ENCODE measurements around the gene ST3GAL4. TPM values are rescaled to one million over a fixed set of nuclear protein-coding genes. Genes with fewer than 3 reads are reported as not detected.
"Not testable (repeated sequence)": the region's sequence is repeated elsewhere in the genome, so short reads cannot be mapped to it uniquely, and the experiment has no call there.

The ST3GAL4 gene
- total RNA-seq, 4 donors from 2014 or later = 13.2 to 59.3 (median 41.9) TPM

DNA sequence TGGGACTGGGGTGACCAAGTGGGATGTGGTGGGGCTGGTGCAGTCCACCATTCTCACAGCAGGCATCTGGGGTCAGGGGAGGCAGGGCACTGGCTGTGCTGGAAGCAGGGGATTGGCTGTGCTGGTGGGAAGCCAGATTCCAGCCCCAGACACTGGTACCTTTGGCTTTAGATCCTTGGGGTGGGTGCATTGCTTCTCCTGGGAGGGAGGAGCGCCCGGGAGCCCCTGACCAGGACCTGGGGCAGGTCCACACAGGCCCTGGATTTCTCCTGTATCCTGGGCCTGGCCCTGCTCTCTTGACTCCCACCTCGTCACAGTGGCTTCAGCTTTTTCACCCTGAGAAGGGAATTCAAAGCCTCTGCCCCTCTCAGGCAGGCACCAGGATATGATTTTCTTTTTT lies 38.5 kb downstream of the ST3GAL4 start:
- ATAC-seq (ENCODE audit: low FRiP score) = no peak
- TF ChIP-seq, protein P1, sequence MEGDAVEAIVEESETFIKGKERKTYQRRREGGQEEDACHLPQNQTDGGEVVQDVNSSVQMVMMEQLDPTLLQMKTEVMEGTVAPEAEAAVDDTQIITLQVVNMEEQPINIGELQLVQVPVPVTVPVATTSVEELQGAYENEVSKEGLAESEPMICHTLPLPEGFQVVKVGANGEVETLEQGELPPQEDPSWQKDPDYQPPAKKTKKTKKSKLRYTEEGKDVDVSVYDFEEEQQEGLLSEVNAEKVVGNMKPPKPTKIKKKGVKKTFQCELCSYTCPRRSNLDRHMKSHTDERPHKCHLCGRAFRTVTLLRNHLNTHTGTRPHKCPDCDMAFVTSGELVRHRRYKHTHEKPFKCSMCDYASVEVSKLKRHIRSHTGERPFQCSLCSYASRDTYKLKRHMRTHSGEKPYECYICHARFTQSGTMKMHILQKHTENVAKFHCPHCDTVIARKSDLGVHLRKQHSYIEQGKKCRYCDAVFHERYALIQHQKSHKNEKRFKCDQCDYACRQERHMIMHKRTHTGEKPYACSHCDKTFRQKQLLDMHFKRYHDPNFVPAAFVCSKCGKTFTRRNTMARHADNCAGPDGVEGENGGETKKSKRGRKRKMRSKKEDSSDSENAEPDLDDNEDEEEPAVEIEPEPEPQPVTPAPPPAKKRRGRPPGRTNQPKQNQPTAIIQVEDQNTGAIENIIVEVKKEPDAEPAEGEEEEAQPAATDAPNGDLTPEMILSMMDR (IDR thresholded peaks at IDR 0.05) = no peak
- no peak for DNase-seq (ENCODE audit: low spot score)

DNA sequence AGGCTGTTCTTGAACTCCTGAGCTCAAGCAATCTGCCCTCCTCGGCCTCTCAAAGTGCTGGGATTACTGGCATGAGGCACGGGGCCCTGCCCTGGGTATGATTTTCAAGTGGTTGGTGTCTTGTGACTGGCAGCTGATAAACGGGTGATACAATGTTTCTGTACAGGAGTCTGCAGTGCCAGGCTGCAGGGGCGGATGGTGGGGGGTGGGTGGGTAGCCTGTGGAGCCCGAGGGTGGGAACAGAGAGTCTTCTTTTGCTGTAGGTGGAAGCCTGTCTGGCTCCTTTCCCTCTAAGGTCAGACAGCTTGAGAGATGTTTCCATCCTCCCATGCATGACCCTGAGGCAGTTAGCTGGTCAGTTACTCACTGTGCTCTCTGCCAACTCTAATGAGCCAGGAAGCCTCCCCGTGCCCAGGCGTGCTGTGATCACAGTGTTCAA lies 39.2 kb downstream of the ST3GAL4 start:
- DNase-seq (ENCODE audit: low spot score) = not testable (repeated sequence)
- ATAC-seq (ENCODE audit: low FRiP score) = peak; percentile 69

DNA sequence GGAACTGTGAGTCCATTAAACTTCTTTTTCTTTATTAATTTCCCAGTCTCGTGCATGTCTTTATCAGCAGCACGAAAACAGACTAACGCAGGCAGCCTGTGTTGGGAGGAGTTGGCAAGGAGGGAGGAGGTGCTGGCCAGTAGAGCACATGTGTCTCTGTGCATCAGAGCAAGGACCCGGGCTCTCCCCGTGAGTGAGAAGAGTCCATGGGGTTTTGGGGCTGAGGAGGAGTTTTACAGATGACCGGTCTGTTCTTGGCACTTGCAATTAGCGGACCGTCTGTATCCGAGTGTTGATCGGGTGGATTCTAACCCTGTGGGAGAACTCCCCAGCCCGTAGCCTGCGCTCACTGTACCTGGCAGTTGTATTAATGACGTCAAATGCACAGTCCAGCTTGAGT lies 40.3 kb downstream of the ST3GAL4 start:
- ATAC-seq (ENCODE audit: low FRiP score) = peak; percentile 53
- not testable (repeated sequence) for DNase-seq (ENCODE audit: low spot score)

DNA sequence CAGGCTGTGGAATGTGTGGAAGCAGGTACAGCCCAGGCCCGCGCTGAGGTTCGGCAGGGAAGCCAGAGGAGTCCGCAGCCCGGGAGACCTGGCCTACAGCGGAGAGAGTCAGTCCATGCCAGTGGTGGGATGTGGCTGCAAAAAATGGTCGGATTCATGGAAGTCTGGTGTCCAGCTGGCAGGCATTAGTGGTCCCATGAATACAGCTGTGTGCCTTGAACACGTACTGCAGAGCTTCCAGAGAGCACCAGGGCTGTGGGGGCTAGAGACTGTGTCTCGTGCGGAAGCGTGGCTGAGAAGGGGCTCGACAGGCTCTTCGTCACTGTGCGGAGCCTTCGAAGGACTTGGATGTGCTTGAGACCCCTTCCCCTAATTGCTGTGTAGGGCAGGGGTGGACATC lies 40.8 kb downstream of the ST3GAL4 start:
- not testable (repeated sequence) for DNase-seq (ENCODE audit: low spot score); ATAC-seq (ENCODE audit: low FRiP score)

DNA sequence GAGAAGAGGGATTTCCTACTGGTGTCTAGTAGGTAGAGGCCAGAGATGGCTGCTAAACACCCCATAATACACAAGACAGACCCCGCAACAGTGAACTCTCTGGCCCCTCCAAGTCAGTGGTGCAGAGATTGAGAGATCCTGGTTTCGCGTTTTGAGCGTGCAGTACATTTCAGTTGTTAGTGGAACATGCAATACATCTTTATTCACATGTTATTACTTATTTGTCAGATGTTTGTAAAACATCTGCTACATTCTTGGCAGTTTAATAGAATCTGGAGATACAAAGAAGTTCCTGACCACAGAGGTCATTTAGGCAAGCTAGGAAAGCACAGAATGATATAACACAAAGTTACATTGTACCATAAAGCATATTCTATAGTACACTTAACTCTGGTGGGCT lies 41.5 kb downstream of the ST3GAL4 start:
- DNase-seq (ENCODE audit: low spot score) = no peak
- TF ChIP-seq, protein P1 (IDR thresholded peaks at IDR 0.05) = no peak
- no peak for ATAC-seq (ENCODE audit: low FRiP score)

DNA sequence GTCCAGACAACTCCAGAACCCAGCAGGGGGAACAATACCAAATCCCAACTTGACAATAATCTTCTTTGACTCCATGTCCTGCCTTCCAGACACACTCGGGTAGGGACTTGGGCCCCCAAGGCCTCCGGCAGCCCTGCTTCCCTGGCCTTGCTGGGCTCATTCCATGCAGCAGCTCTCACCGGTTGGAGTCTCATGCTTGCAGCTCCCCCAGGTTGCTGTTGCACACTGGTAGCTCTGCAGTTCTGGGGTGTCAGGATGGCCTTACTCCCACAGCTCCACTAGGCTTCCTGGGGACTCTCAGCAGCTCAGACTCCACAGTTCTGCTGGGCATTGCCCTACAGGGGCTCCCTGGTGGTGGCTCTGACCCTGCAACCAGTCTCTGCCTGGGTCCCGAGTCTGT lies 42.8 kb downstream of the ST3GAL4 start:
- TF ChIP-seq, protein P1 (IDR thresholded peaks at IDR 0.05) = no peak
- ATAC-seq (ENCODE audit: low FRiP score) (no peak), DNase-seq (ENCODE audit: low spot score) (no peak)

DNA sequence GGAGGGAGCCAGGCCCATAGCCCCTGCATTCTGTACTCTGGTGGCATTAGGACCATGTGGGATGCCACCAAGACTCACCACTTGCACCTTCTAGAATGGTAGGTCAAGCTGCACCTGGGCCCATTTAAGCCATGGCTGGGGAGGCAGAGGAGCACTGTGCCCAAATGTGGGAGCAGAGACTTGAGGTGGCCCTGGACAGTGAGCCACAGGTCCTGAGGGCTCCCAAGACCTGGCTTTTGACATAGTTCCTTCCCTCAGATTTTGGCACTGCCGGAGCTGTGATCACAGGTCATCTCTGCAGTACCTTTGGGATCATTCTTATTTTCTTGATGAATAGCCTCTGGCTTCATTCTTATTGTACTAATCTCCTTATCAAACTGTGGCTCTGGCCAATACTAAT lies 43.2 kb downstream of the ST3GAL4 start:
- no peak for DNase-seq (ENCODE audit: low spot score)
- TF ChIP-seq, protein P1 (IDR thresholded peaks at IDR 0.05) = no peak

DNA sequence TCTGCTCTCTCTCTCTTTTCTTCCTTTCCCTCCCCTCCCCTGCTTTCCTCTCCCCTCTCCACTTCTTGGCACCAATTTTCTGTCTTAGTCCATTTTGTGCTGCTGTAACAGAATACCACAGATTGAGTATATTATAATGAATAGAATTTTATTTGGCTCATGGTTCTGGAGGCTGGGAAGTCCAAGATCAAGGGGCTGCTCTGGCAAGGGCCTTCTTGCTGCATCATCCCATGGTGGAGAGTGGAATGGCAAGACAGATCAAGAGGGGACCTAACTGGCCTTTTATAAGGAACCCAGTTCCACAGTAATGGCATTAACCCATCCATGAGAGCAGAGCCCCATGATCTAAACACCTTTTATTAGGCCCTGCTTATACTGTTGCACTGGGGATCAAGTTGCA lies 44.5 kb downstream of the ST3GAL4 start:
- TF ChIP-seq, protein P1 (IDR thresholded peaks at IDR 0.05) = no peak
- no peak for ATAC-seq (ENCODE audit: low FRiP score)
- DNase-seq (ENCODE audit: low spot score) = no peak

More for the DNA sequence above, 43.2 kb downstream of the ST3GAL4 start:
- ATAC-seq (ENCODE audit: low FRiP score) = no peak

DNA sequence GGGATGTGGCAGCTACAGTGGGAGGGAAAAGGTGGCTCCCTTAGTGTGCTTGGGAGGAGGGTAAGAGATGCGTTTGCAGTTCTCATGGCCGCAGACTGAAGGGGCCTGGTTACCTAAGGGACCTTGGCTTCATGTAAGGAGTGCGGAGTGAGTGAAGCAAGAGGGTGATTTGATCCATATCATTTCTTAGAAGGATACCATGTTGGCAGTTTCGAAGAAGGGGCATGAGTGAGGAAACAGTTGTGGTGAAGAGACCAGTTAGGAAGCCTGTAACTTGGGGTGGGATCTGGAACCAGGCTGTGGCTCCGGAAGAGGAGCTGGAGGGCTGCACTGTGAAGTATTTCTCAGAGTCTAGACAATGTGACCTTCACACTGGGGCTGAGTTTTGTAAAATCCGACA lies 45.0 kb downstream of the ST3GAL4 start:
- TF ChIP-seq, protein P1 (IDR thresholded peaks at IDR 0.05) = no peak
- DNase-seq (ENCODE audit: low spot score) (no peak), ATAC-seq (ENCODE audit: low FRiP score) (no peak)
